OCI-LY1 (cell line): Measurements from ENCODE around the gene MTMR12.

Experiments used
- EZH2 ChIP-seq: fragments of 200-600 bp; sonication (generic), shearing (Covaris generic); IDR thresholded peaks from 2 replicates; pipeline ENCODE4 v1.8.0; 2017; ENCODE audit warnings: borderline replicate concordance, mixed run types, mild to moderate bottlenecking, antibody characterized with exemption, low read length, moderate library complexity, mixed read lengths
- TF ChIP-seq, protein P1 (sequence below): fragments of 200-600 bp; sonication (generic), shearing (Covaris generic); IDR thresholded peaks from 2 replicates; pipeline ENCODE4 v1.5.1; 2017; ENCODE audit warnings: mild to moderate bottlenecking, antibody characterized with exemption, low read length, moderate library complexity, mixed read lengths

DNA sequence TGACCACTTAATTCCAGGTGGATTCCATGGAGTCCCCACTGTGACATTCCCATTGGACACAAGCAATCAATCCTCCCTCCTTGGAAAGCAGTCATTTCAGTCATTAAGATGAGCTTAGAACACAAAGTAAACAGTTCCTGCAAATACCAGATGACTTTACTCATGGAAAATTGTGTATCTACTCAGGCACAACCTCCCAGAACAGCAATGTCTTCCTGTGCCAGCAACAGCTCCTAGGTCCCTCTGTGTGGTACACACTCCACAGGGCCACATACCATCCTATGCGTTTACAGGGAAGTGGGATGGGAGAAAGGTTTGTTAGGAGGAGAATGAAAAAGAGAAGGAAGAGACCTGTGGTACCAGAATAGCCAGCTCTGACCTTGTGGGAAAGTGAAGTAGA is 53.7 kb downstream of the MTMR12 start:
- TF ChIP-seq, protein P1, sequence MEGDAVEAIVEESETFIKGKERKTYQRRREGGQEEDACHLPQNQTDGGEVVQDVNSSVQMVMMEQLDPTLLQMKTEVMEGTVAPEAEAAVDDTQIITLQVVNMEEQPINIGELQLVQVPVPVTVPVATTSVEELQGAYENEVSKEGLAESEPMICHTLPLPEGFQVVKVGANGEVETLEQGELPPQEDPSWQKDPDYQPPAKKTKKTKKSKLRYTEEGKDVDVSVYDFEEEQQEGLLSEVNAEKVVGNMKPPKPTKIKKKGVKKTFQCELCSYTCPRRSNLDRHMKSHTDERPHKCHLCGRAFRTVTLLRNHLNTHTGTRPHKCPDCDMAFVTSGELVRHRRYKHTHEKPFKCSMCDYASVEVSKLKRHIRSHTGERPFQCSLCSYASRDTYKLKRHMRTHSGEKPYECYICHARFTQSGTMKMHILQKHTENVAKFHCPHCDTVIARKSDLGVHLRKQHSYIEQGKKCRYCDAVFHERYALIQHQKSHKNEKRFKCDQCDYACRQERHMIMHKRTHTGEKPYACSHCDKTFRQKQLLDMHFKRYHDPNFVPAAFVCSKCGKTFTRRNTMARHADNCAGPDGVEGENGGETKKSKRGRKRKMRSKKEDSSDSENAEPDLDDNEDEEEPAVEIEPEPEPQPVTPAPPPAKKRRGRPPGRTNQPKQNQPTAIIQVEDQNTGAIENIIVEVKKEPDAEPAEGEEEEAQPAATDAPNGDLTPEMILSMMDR = no peak
- TF ChIP-seq EZH2 = no peak
